Astrocyte (in vitro differentiated cells and primary cell): ENCODE data around the gene XRN2.

Experiments used
- CTCF ChIP-seq: IDR thresholded peaks from 2 replicates; pipeline ENCODE4 v1.5.1; 2011; ENCODE audit warnings: low read depth, mild to moderate bottlenecking, inconsistent platforms, low read length, moderate library complexity; ENCODE audit not compliant: insufficient read depth
- EZH2 ChIP-seq: IDR thresholded peaks from 2 replicates; pipeline ENCODE4 v1.6.1; 2012; ENCODE audit warnings: mild to moderate bottlenecking, low read length, inconsistent platforms; ENCODE audit not compliant: insufficient read depth

- TF ChIP-seq CTCF (no peak), EZH2 (no peak)
Measured at GRCh38 chr20:21393816-21394519, 90.8 kb downstream of the XRN2 start.
